ENCODE results near the gene FPR1. TPM values are rescaled to one million over a fixed set of nuclear protein-coding genes. Genes with fewer than 3 reads are reported as not detected.
A peak's percentile ranks its signal among the peaks of the same experiment; 100 is the strongest.
"Not testable (repeated sequence)": the region's sequence is repeated elsewhere in the genome, so short reads cannot be mapped to it uniquely, and the experiment has no call there.

FPR1 gene
- polyA plus RNA-seq, 1 donor = 0.66 TPM

- Histone ChIP-seq H3K36me3 (ENCODE audit: control insufficient read depth, insufficient read depth, low read length) (no peaks in the 10 kb centered on the region), H3K4me3 (ENCODE audit: low read length) (no peak overlapping the region), H3K27ac (ENCODE audit: low read length) (no peak overlapping the region), H3K27me3 (ENCODE audit: control insufficient read depth, insufficient read depth, low read length) (no peaks in the 10 kb centered on the region), H3K4me1 (ENCODE audit: control insufficient read depth, insufficient read depth, low read length) (no peaks in the 10 kb centered on the region), H3K9me3 (ENCODE audit: control insufficient read depth, low read depth, low read length) (no peaks in the 10 kb centered on the region)
- no CpG with 5 or more reads among the region's 1 CpG for WGBS (ENCODE audit: insufficient coverage, low lambda C conversion rate)
- no peak for DNase-seq
Measured at GRCh38 chr19:51779181-51779580, 27.5 kb upstream of the FPR1 start.

- Histone ChIP-seq H3K4me1 (ENCODE audit: control insufficient read depth, insufficient read depth, low read length) (no peaks in the 10 kb centered on the region), H3K9me3 (ENCODE audit: control insufficient read depth, low read depth, low read length) (no peaks in the 10 kb centered on the region), H3K27ac (ENCODE audit: low read length) (no peak overlapping the region), H3K36me3 (ENCODE audit: control insufficient read depth, insufficient read depth, low read length) (no peaks in the 10 kb centered on the region), H3K27me3 (ENCODE audit: control insufficient read depth, insufficient read depth, low read length) (no peaks in the 10 kb centered on the region), H3K4me3 (ENCODE audit: low read length) (no peak overlapping the region)
- DNase-seq = peak; percentile 71 to 73
- WGBS (ENCODE audit: insufficient coverage, low lambda C conversion rate) = 7% methylated on average over 3 of the region's 23 CpGs
Measured at GRCh38 chr19:51777570-51778462, 26.1 kb upstream of the FPR1 start.

DNA sequence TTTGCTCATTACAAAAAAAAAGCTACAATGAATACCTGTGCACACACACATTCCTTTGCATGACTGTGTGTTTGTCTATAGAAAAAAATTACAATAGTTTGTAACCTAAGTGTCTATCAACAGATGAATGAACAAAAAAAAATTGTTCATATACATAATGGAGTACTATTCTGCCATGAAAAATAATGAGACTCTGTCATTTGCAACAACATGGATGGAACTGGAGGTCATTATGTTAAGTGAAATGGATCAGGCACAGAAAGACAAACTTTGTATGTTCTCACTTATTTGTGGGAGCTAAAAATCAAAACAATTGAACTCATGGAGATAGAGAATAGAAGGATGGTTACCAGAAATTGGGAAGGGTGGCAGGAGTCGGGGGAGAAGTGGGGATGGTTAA is 24.9 kb upstream of the FPR1 start:
- WGBS (ENCODE audit: insufficient coverage, low lambda C conversion rate) = 100% methylated on average over 1 of the region's 1 CpG
- not testable (repeated sequence) for DNase-seq; H3K4me1 ChIP-seq (ENCODE audit: control insufficient read depth, insufficient read depth, low read length); H3K4me3 ChIP-seq (ENCODE audit: low read length); H3K9me3 ChIP-seq (ENCODE audit: control insufficient read depth, low read depth, low read length); H3K36me3 ChIP-seq (ENCODE audit: control insufficient read depth, insufficient read depth, low read length); H3K27ac ChIP-seq (ENCODE audit: low read length); H3K27me3 ChIP-seq (ENCODE audit: control insufficient read depth, insufficient read depth, low read length)

DNA sequence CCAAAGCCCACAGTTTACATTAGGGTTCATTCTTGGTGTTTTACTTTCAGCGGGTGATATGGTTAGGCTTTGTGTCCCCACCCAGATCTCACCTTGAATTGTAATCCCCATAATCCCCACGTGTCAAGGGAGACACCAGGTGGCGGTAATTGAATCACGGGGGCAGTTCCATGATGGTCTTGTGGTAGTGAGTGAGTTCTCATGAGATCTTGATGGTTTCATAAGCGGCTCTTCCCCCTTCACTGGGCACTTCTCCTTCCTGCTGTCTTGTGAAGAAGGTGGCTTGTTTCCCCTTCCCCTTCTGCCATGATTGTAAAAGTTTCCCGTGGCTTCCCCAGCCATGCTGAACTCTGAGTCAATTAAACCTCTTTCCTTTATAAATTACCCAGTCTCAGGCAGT is 21.3 kb upstream of the FPR1 start:
- no peaks in the 10 kb centered on the region for H3K36me3 ChIP-seq (ENCODE audit: control insufficient read depth, insufficient read depth, low read length)
- no peak for DNase-seq
- no peak overlapping the region for H3K27ac ChIP-seq (ENCODE audit: low read length)
- no peaks in the 10 kb centered on the region for H3K27me3 ChIP-seq (ENCODE audit: control insufficient read depth, insufficient read depth, low read length)
- 67% methylated on average over 1 of the region's 6 CpGs for WGBS (ENCODE audit: insufficient coverage, low lambda C conversion rate)
- no peak overlapping the region for H3K4me3 ChIP-seq (ENCODE audit: low read length)
- no peaks in the 10 kb centered on the region for H3K4me1 ChIP-seq (ENCODE audit: control insufficient read depth, insufficient read depth, low read length)
- no peaks in the 10 kb centered on the region for H3K9me3 ChIP-seq (ENCODE audit: control insufficient read depth, low read depth, low read length)

DNA sequence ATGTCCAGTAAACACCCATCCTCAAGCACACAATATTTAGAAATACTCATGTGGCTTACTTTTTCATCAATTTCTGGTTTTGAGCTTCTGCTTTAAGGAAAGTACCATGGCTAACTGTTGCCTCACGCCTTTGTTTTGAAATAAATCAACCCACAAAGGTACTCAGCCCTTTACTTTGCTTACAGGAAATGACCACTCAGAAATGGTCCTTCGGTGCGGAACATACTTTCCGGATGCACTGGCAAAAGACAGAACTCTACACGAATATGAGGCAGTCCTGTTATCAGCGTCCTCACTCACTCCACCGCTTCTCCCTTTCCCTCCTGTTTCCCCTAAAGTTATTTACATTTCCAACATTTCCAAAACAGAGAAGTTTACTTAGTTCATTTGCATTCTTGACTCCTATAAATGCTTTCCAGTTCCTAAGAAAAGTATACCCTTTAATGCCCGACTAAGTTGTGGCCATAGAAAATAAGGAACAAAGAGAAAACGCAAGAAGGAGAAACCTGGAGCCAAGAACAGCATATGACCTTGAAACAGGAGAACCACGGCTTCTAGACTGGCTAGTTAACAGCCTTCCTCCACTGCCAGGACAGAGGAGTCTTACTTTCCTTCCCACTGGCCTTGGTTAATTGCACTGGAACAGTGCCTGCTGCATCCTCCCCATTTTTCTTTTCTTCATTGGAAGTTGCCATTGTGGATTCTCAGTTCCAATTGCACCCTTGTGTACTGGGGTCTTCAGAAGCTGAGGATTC is 19.9 kb upstream of the FPR1 start:
- Histone ChIP-seq H3K4me3 (ENCODE audit: low read length) (no peak overlapping the region), H3K27me3 (ENCODE audit: control insufficient read depth, insufficient read depth, low read length) (no peaks in the 10 kb centered on the region), H3K9me3 (ENCODE audit: control insufficient read depth, low read depth, low read length) (no peaks in the 10 kb centered on the region), H3K4me1 (ENCODE audit: control insufficient read depth, insufficient read depth, low read length) (no peaks in the 10 kb centered on the region), H3K36me3 (ENCODE audit: control insufficient read depth, insufficient read depth, low read length) (no peaks in the 10 kb centered on the region), H3K27ac (ENCODE audit: low read length) (no peak overlapping the region)
- DNase-seq = peak in 1 of 2 donors; percentile 8
- 63% methylated on average over 5 of the region's 10 CpGs for WGBS (ENCODE audit: insufficient coverage, low lambda C conversion rate)

- DNase-seq = no peak
- 88% methylated on average over 1 of the region's 5 CpGs for WGBS (ENCODE audit: insufficient coverage, low lambda C conversion rate)
- H3K9me3 ChIP-seq (ENCODE audit: control insufficient read depth, low read depth, low read length) = no peaks in the 10 kb centered on the region
- no peak overlapping the region for H3K27ac ChIP-seq (ENCODE audit: low read length)
- H3K4me1 ChIP-seq (ENCODE audit: control insufficient read depth, insufficient read depth, low read length) = no peaks in the 10 kb centered on the region
- H3K36me3 ChIP-seq (ENCODE audit: control insufficient read depth, insufficient read depth, low read length) = no peaks in the 10 kb centered on the region
- H3K4me3 ChIP-seq (ENCODE audit: low read length) = no peak overlapping the region
- no peaks in the 10 kb centered on the region for H3K27me3 ChIP-seq (ENCODE audit: control insufficient read depth, insufficient read depth, low read length)
Measured at GRCh38 chr19:51766461-51766860, 14.8 kb upstream of the FPR1 start.

DNA sequence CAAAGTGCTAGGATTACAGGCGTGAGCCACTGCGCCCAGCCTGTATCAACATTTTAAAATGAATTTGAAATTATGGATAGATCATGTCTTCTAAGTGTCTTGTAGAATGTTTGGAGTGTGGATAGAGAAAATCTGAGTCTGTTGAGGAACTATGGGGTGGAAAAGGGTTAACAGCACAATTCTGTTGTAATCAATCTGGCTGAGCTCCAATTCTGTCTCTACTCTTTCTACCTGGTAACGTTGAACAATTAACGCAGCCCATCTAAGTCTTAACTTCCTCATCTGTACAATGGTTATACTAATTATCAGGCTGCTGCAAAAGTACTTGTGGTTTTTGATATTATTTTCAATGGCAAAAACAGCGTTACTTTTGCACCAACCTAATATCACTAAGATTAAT is 13.4 kb upstream of the FPR1 start:
- H3K27ac ChIP-seq (ENCODE audit: low read length) = no peak overlapping the region
- H3K9me3 ChIP-seq (ENCODE audit: control insufficient read depth, low read depth, low read length) = no peaks in the 10 kb centered on the region
- no peak for DNase-seq
- no peaks in the 10 kb centered on the region for H3K27me3 ChIP-seq (ENCODE audit: control insufficient read depth, insufficient read depth, low read length)
- no peaks in the 10 kb centered on the region for H3K36me3 ChIP-seq (ENCODE audit: control insufficient read depth, insufficient read depth, low read length)
- H3K4me3 ChIP-seq (ENCODE audit: low read length) = no peak overlapping the region
- WGBS (ENCODE audit: insufficient coverage, low lambda C conversion rate) = 90% methylated on average over 2 of the region's 5 CpGs
- no peaks in the 10 kb centered on the region for H3K4me1 ChIP-seq (ENCODE audit: control insufficient read depth, insufficient read depth, low read length)

DNA sequence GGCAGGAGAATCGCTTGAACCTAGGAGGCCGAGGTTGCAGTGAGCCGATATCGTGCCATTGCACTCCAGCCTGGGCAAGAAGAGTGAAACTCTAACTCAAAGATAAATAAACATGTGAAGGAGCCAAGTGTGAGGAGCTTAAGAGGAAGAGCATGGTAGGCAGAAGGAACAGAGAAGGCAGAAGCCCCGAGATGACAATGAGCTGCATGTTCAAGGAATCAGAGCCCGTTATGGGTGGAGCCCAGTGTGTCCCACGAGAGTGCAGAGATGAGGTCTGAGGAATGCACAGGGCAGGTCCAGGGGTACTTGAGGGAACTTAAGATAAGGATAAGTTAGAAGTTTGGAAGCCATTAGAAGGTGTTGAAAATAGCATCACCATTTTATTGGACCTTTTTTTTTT is 10.0 kb upstream of the FPR1 start:
- 80% methylated on average over 2 of the region's 7 CpGs for WGBS (ENCODE audit: insufficient coverage, low lambda C conversion rate)
- no peak for DNase-seq
- no peaks in the 10 kb centered on the region for H3K27me3 ChIP-seq (ENCODE audit: control insufficient read depth, insufficient read depth, low read length)
- no peaks in the 10 kb centered on the region for H3K36me3 ChIP-seq (ENCODE audit: control insufficient read depth, insufficient read depth, low read length)
- no peaks in the 10 kb centered on the region for H3K9me3 ChIP-seq (ENCODE audit: control insufficient read depth, low read depth, low read length)
- H3K27ac ChIP-seq (ENCODE audit: low read length) = no peak overlapping the region
- H3K4me3 ChIP-seq (ENCODE audit: low read length) = no peak overlapping the region
- H3K4me1 ChIP-seq (ENCODE audit: control insufficient read depth, insufficient read depth, low read length) = no peaks in the 10 kb centered on the region

DNA sequence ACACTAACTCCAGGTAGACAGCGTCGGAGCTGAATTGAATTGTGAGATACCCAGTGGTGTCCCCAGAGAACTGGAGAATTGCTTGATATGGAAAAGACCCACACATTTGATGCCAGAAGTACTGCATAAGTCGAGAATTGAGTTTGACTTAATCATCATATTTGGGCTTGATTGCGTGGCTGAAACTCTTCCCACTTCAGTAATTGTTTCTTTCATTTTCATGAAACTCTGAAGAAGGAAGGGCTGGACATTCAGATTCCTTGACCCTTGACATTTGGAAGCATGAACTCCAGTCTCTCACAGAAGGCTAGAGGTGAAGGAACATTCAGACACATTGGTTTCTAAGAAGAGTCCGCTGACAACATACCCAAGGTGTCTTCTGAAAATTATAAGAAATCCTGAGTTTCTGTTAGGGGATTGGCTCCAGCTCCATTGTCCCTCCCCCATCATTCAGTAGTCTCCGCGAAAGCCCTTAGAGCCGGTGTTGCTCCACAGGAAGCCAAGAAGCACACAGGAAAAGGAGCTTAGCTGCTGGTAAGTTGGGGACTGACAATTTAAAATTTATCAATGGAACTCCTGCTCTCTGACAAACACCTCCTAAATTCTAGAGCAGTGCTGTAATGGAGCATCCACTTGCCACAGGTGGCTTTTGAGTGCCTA is 9.1 kb upstream of the FPR1 start, which contains the start of gene FPR2:
Gene FPR2 (plus strand): TSS at position 484 of the 660 bp plus-strand sequence. CDS start 7,479 bp downstream, outside the sequence.
- Histone ChIP-seq H3K36me3 (ENCODE audit: control insufficient read depth, insufficient read depth, low read length) (no peaks in the 10 kb centered on the region), H3K4me1 (ENCODE audit: control insufficient read depth, insufficient read depth, low read length) (no peaks in the 10 kb centered on the region), H3K4me3 (ENCODE audit: low read length) (no peak within 1 kb of the TSS), H3K27ac (ENCODE audit: low read length) (no peak within 1 kb of the TSS), H3K9me3 (ENCODE audit: control insufficient read depth, low read depth, low read length) (no peaks in the 10 kb centered on the region), H3K27me3 (ENCODE audit: control insufficient read depth, insufficient read depth, low read length) (no peaks in the 10 kb centered on the region)
- no CpG with 5 or more reads among the region's 8 CpGs for WGBS (ENCODE audit: insufficient coverage, low lambda C conversion rate)
- DNase-seq = no peak

DNA sequence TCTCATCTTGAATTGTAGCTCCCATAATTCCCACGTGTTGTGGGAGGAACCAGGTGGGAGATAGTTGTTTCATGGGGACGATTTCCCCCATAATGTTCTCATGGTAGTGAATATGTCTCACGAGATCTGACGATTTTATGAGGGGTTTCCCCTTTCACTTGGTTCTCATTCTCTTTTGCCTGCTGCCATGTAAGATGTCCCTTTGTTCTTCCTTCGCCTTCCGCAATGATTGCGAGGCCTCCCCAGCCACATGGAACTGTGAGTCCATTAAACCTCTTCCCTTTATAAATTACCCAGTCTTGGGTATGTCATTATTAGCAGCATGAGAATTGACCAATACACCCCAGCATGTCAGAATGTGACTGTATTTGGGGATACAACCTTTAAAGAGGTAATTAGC is 3.9 kb upstream of the FPR1 start:
- Histone ChIP-seq H3K27ac (ENCODE audit: low read length) (no peak overlapping the region), H3K27me3 (ENCODE audit: control insufficient read depth, insufficient read depth, low read length) (no peaks in the 10 kb centered on the region), H3K4me1 (ENCODE audit: control insufficient read depth, insufficient read depth, low read length) (no peaks in the 10 kb centered on the region), H3K36me3 (ENCODE audit: control insufficient read depth, insufficient read depth, low read length) (no peaks in the 10 kb centered on the region), H3K9me3 (ENCODE audit: control insufficient read depth, low read depth, low read length) (no peaks in the 10 kb centered on the region), H3K4me3 (ENCODE audit: low read length) (no peak overlapping the region)
- DNase-seq = no peak
- WGBS (ENCODE audit: insufficient coverage, low lambda C conversion rate) = no CpG with 5 or more reads among the region's 7 CpGs
